Stimulated activated CD4-positive, alpha-beta T cell treated with anti-CD3 and anti-CD28 coated beads, Interleukin-1b, Interleukin-23, amount 100 ng/mL, for 24 hours (primary cell): ENCODE data around the gene FGGY.
"Not testable (repeated sequence)": the region's sequence is repeated elsewhere in the genome, so short reads cannot be mapped to it uniquely, and the experiment has no call there.

Experiments used
- DNase-seq, 4 experiments: peaks; one replicate each; pipeline ENCODE4 v3.0.0-alpha.2; 2020; ENCODE audit warnings: low read depth in 4 of 4, low spot score in 1 of 4

The FGGY gene

GRCh38 chr1:59691261-59691660, 394.4 kb downstream of the FGGY start:
- no peak for DNase-seq

- no peak for DNase-seq
Observed at GRCh38 chr1:59692591-59692990, 395.7 kb downstream of the FGGY start.

- no peak for DNase-seq
Observed at GRCh38 chr1:59693406-59693805, 396.5 kb downstream of the FGGY start.

- no peak for DNase-seq
Observed at GRCh38 chr1:59695252-59695651, 398.4 kb downstream of the FGGY start.

- DNase-seq: no peak
Observed at GRCh38 chr1:59696421-59697115, 399.7 kb downstream of the FGGY start.

GRCh38 chr1:59697150-59697800, 400.4 kb downstream of the FGGY start:
- no peak for DNase-seq

GRCh38 chr1:59698386-59698785, 401.5 kb downstream of the FGGY start:
- DNase-seq: no peak

GRCh38 chr1:59699227-59699847, 402.4 kb downstream of the FGGY start:
- no peak for DNase-seq

GRCh38 chr1:59701376-59701775, 404.5 kb downstream of the FGGY start:
- no peak for DNase-seq

GRCh38 chr1:59703226-59703917, 406.5 kb downstream of the FGGY start:
- no peak for DNase-seq

GRCh38 chr1:59703918-59704378, 407.1 kb downstream of the FGGY start:
- DNase-seq: no peak

- no peak for DNase-seq
Observed at GRCh38 chr1:59704716-59705115, 407.8 kb downstream of the FGGY start.

- DNase-seq: no peak
Observed at GRCh38 chr1:59705466-59706302, 408.8 kb downstream of the FGGY start.

- no peak for DNase-seq
Observed at GRCh38 chr1:59706303-59706599, 409.4 kb downstream of the FGGY start.

- no peak for DNase-seq
Observed at GRCh38 chr1:59707178-59707791, 410.4 kb downstream of the FGGY start.

GRCh38 chr1:59709333-59709732, 412.4 kb downstream of the FGGY start:
- no peak for DNase-seq

GRCh38 chr1:59710920-59711319, 414.0 kb downstream of the FGGY start:
- DNase-seq: not testable (repeated sequence)

- no peak for DNase-seq
Observed at GRCh38 chr1:59714219-59714618, 417.3 kb downstream of the FGGY start.

GRCh38 chr1:59714966-59715365, 418.1 kb downstream of the FGGY start:
- DNase-seq: no peak

- DNase-seq: no peak
Observed at GRCh38 chr1:59716832-59717231, 419.9 kb downstream of the FGGY start.
